GM12878 (cell line): ENCODE results near the gene HORMAD1. TPM values are rescaled to one million over a fixed set of nuclear protein-coding genes. Genes with fewer than 3 reads are reported as not detected.

ENCODE experiments used
- ATAC-seq: fragments of 200-7000 bp; cut with Tn5 transposase; 3 replicates; pipeline ENCODE4 v1.9.1; 2020; ENCODE audit warnings: mild to moderate bottlenecking, moderate library complexity
- BruUV-seq: library from RNA; stranded (reverse); fragments of 400-500 nt; replicated peaks from 2 replicates; lab custom pipeline; 2021; lab: Mats Ljungman, UMichigan
- CTCF ChIA-PET: fragments of 300-600 bp; sonication (Branson Sonifier 250); formaldehyde crosslinking; extraction: SDS; loops from one replicate; lab custom pipeline; 2021; ENCODE audit warnings: inconsistent platforms; lab: Yijun Ruan, JAX
- POLR2A ChIA-PET: fragments of 350-600 bp; formaldehyde crosslinking; extraction: SDS; loops from one replicate; lab custom pipeline; 2021; ENCODE audit warnings: inconsistent platforms; lab: Charles Lee
- RAD21 ChIA-PET: fragments of 300-600 bp; sonication (Branson Sonifier 250); formaldehyde crosslinking; loops from one replicate; lab custom pipeline; 2023; ENCODE audit warnings: antibody characterized with exemption; ENCODE audit not compliant: unreplicated experiment; lab: Charles Lee
- SMC1A ChIA-PET: fragments of 300-600 bp; sonication (Branson Sonifier 250); formaldehyde crosslinking; loops from one replicate; lab custom pipeline; 2023; ENCODE audit not compliant: unreplicated experiment, uncharacterized antibody; lab: Charles Lee
- DNase-seq: peaks from one replicate; pipeline ENCODE4 v3.0.0-alpha.2; 2011; ENCODE audit warnings: low read depth, low spot score
- FAIRE-seq: peaks from 3 replicates; lab custom pipeline; 2011; peaks lifted over from hg19 to GRCh38; lab: Jason Lieb, UNC
- H2AFZ ChIP-seq: 2 replicates; pipeline ENCODE4 v1.6.0; 2011; ENCODE audit warnings: low read depth, low read length, control low read depth; ENCODE audit not compliant: control insufficient read depth
- H3K27ac ChIP-seq: 2 replicates; pipeline ENCODE4 v1.5.1; 2011; ENCODE audit warnings: control low read depth; ENCODE audit not compliant: control insufficient read depth, insufficient read depth
- H3K27me3 ChIP-seq, 2 experiments: replicated peaks in 1 of 2; 2 replicates each; pipeline versions ENCODE4 v1.6.0 to v1.6.1; 2011; ENCODE audit warnings: low read length in 1 of 2; ENCODE audit not compliant: control insufficient read depth in 2 of 2, insufficient read depth in 2 of 2
- H3K36me3 ChIP-seq, 2 experiments: 2 replicates each; pipeline ENCODE4 v1.5.1; 2011; ENCODE audit warnings: low read length in 1 of 2; ENCODE audit not compliant: control insufficient read depth in 2 of 2, insufficient read depth in 2 of 2
- H3K4me1 ChIP-seq: 2 replicates; pipeline ENCODE4 v1.6.1; 2011; ENCODE audit warnings: mild to moderate bottlenecking, low read length, moderate library complexity, mixed read lengths; ENCODE audit not compliant: control insufficient read depth, insufficient read depth
- H3K4me2 ChIP-seq: 2 replicates; pipeline ENCODE4 v1.6.0; 2011; ENCODE audit warnings: control low read depth; ENCODE audit not compliant: control insufficient read depth, insufficient read depth
- H3K4me3 ChIP-seq: fragments of 200-600 bp; sonication (generic); 2 replicates; pipeline ENCODE4 v1.5.1; 2016
- H3K79me2 ChIP-seq: 2 replicates; pipeline ENCODE4 v1.6.0; 2011; ENCODE audit warnings: low read length; ENCODE audit not compliant: control insufficient read depth, insufficient read depth
- H3K9ac ChIP-seq: 2 replicates; pipeline ENCODE4 v1.8.0; 2011; ENCODE audit warnings: low read length, control low read depth, mixed read lengths; ENCODE audit not compliant: control insufficient read depth, insufficient read depth
- H3K9me3 ChIP-seq: replicated peaks from 3 replicates; pipeline ENCODE4 v1.5.1; 2011; ENCODE audit warnings: mild to moderate bottlenecking, low read length; ENCODE audit not compliant: control insufficient read depth, insufficient read depth
- H4K20me1 ChIP-seq: 2 replicates; pipeline ENCODE4 v1.6.0; 2011; ENCODE audit not compliant: control insufficient read depth, insufficient read depth
- CBX5 ChIP-seq: sonication (generic); IDR thresholded peaks from 2 replicates; pipeline ENCODE4 v1.6.1; 2016; ENCODE audit warnings: low read depth, moderate library complexity, mild to moderate bottlenecking, inconsistent platforms
- JUND ChIP-seq: IDR thresholded peaks from 2 replicates; pipeline ENCODE4 v1.6.1; 2012; ENCODE audit warnings: low read depth, mild to moderate bottlenecking, low read length, improper control_type of control experiment, moderate library complexity
- PAX5 ChIP-seq: IDR thresholded peaks from 2 replicates; pipeline ENCODE4 v1.6.1; 2011; ENCODE audit warnings: low read depth, low read length, borderline replicate concordance
- PRDM15 ChIP-seq: fragments of 450-650 bp; formaldehyde crosslinking; IDR thresholded peaks from 2 replicates; pipeline ENCODE4 v1.4.0; 2020; ENCODE audit warnings: mild to moderate bottlenecking, moderate library complexity
- RBBP5 ChIP-seq: fragments of 200-600 bp; sonication (generic); conservative IDR thresholded peaks from 2 replicates; pipeline ENCODE4 v1.6.1; 2016
- RFX5 ChIP-seq: IDR thresholded peaks from 2 replicates; pipeline ENCODE4 v1.6.1; 2011; ENCODE audit warnings: low read depth, low read length, improper control_type of control experiment
- SRF ChIP-seq, 2 experiments: IDR thresholded peaks; 2 replicates each; pipeline ENCODE4 v1.6.1; 2011; ENCODE audit warnings: low read depth in 2 of 2, low read length in 2 of 2, mild to moderate bottlenecking in 1 of 2, moderate library complexity in 1 of 2
- SUZ12 ChIP-seq: fragments of 200-600 bp; sonication (generic); IDR thresholded peaks from one replicate; pipeline ENCODE4 v1.6.1; 2018; ENCODE audit warnings: antibody characterized with exemption, mild to moderate bottlenecking; ENCODE audit not compliant: unreplicated experiment
- ZNF384 ChIP-seq: IDR thresholded peaks from 2 replicates; pipeline ENCODE4 v1.6.1; 2012; ENCODE audit warnings: low read depth, mild to moderate bottlenecking, low read length, improper control_type of control experiment, borderline replicate concordance
- WGBS: methylation state at CpG from one replicate; pipeline ENCODE4 v1.1.6; 2016; ENCODE audit warnings: low lambda C conversion rate; ENCODE audit not compliant: insufficient replicate concordance, insufficient coverage; ENCODE audit errors: missing lambda C conversion rate; 5-methylcytosine and 5-hydroxymethylcytosine counted together
- in situ Hi-C: fragments of 300-500 bp; cut with MboI; formaldehyde crosslinking; loops from 9 replicates; pipeline ENCODE4 v1.14.3; 2018; ENCODE audit warnings: mixed read lengths
- intact Hi-C: fragments of 100-400 bp; cut with micrococcal nuclease; formaldehyde crosslinking; loops from one replicate; pipeline ENCODE4 v1.14.2; 2022; ENCODE audit not compliant: unreplicated experiment
- polyA plus RNA-seq, 11 experiments: library from polyadenylated mRNA; depleted of rRNA in 4 of 11; unstranded in 6 of 11; stranded (reverse) in 5 of 11; fragments of >200 nt; fragmentation: Nextera tagmentation in 4 of 11; fragmentation: Illumina TruSeq in 1 of 11; extraction: Ambion mirVana in 4 of 11; extraction: Trizol in 1 of 11; gene quantifications; 1 replicate in 1 of 11; 2 replicates in 10 of 11; pipeline versions ENCODE4 v1.2.1 to v1.2.3, GENCODE V29; 2011 to 2016; ENCODE audit warnings: inconsistent platforms in 2 of 11, missing spikeins in 2 of 11, low read depth in 1 of 11
- total RNA-seq, 4 experiments: library from RNA; depleted of rRNA in 3 of 4; stranded (reverse); fragments of >200 nt in 3 of 4; fragmentation: Illumina TruSeq in 1 of 4; extraction: Trizol in 1 of 4; gene quantifications; 2 replicates each; pipeline versions ENCODE4 v1.2.1 to v1.2.3, GENCODE V29; 2013 to 2021
- TF ChIP-seq, protein P1 (sequence below): IDR thresholded peaks from 2 replicates; pipeline ENCODE4 v1.6.1; 2012; ENCODE audit warnings: low read depth, low read length, improper control_type of control experiment
- TF ChIP-seq, protein P2 (sequence below): IDR thresholded peaks from 2 replicates; pipeline ENCODE4 v1.6.1; 2012; ENCODE audit warnings: low read length, inconsistent platforms
- TF ChIP-seq, protein P3 (sequence below): fragments of 450-650 bp; IDR thresholded peaks from 2 replicates; pipeline ENCODE4 v1.6.1; 2017; ENCODE audit warnings: low read depth, mild to moderate bottlenecking, moderate library complexity
- TF ChIP-seq, protein P4 (sequence below): IDR thresholded peaks from 2 replicates; pipeline ENCODE4 v1.6.1; 2011; ENCODE audit warnings: borderline replicate concordance, low read depth, mild to moderate bottlenecking, moderate library complexity, low read length; ENCODE audit not compliant: insufficient read depth, poor library complexity, severe bottlenecking

HORMAD1 gene
- total and polyA plus RNA-seq, 10 of the 15 experiments (the other 5 are each of a cell fraction or from before 2014, with no cell fraction given), result 0.08 to 0.22 (median 0.20) TPM; not detected in 6

DNA sequence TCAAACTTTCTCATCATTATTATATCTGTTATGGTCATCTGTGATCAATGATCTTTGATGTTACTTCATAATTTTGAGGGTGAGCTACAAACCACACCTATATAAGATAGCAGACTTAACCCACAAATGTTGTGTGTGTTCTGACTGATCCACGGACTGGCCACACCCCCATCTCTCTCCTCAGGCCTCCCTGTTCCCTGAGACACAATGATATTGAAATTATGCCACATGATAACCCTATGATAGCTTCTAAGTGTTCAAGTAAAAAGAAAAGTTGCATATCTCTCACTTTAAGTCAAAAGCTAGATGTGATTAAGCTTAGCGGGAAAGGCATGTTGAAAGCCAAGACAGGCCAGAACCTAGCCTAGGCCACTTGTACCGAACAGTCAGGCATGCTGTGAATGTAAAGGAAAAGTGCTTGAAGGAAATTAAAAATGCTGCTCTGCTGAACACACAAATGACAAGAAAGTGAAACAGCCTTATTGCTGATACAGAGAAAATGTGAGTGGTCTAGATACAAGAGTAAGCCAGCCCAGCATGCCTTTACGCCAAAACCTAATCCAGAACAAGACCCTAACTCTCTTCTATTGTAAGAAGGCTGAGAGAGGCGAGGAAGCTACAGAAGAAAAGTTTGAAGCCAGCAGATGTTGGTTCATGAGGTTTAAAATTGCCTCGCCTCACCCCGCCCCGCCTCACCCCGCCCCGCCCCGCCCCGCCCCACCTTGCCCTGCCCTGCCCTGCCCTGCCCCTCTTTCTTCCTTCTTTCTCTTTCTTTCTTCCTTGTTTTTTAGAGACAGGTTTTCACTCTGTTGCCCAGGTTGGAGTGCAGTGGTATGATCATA, 28.4 kb upstream of the HORMAD1 start:
- no TSS peak for BruUV-seq
- Histone ChIP-seq H3K79me2 (no peaks in the 10 kb centered on the region), H3K4me3 (no peak overlapping the region), H3K36me3 (peaks cover 7 to 26% of the 10 kb centered on the region in 2 experiments), H2AFZ (no peak overlapping the region), H3K4me2 (no peak overlapping the region), H3K4me1 (no peaks in the 10 kb centered on the region), H3K27ac (no peak overlapping the region), H3K9ac (no peak overlapping the region), H4K20me1 (no peaks in the 10 kb centered on the region), H3K27me3 (no peaks in the 10 kb centered on the region), H3K9me3 (no peaks in the 10 kb centered on the region)
- no peak for FAIRE-seq
- RAD21 ChIA-PET, result no interaction called here
- CTCF ChIA-PET, result interaction anchor here (0.8 to 1.4 kb wide), 3 partner anchors 9 to 188 kb away, joined by 3 read pairs; no protein-coding TSS in a partner anchor
- SMC1A ChIA-PET, result interaction anchor here (0.7 to 1.6 kb wide), 5 partner anchors 11 to 189 kb away, joined by 3 to 5 read pairs (median 3); partner anchors contain the start of gene GOLPH3L
- in situ Hi-C loops (no loop called here), intact Hi-C loops (no loop called here)
- DNase-seq, result no peak
- POLR2A ChIA-PET, result interaction anchor here (0.5 to 1.5 kb wide), 3 partner anchors 29 to 64 kb away, joined by 3 to 4 read pairs (median 3); partner anchors contain the start of gene HORMAD1
- ATAC-seq, result no peak
- 94% methylated on average over 8 of the region's 12 CpGs for WGBS
- TF ChIP-seq CBX5 (no peak), ZNF384 (no peak), SRF (IDR thresholded peaks at IDR 0.05; ENCODE audit: low read depth in 2 of 2, low read length in 2 of 2) (no peak), PAX5 (no peak), PRDM15 (CRISPR knock-in tag) (no peak), SUZ12 (no peak), RBBP5 (no peak), RFX5 (no peak), JUND (no peak)
- TF ChIP-seq, protein P1, sequence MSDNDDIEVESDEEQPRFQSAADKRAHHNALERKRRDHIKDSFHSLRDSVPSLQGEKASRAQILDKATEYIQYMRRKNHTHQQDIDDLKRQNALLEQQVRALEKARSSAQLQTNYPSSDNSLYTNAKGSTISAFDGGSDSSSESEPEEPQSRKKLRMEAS, result no peak
- TF ChIP-seq, protein P2, sequence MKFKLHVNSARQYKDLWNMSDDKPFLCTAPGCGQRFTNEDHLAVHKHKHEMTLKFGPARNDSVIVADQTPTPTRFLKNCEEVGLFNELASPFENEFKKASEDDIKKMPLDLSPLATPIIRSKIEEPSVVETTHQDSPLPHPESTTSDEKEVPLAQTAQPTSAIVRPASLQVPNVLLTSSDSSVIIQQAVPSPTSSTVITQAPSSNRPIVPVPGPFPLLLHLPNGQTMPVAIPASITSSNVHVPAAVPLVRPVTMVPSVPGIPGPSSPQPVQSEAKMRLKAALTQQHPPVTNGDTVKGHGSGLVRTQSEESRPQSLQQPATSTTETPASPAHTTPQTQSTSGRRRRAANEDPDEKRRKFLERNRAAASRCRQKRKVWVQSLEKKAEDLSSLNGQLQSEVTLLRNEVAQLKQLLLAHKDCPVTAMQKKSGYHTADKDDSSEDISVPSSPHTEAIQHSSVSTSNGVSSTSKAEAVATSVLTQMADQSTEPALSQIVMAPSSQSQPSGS, result no peak
- TF ChIP-seq, protein P3, sequence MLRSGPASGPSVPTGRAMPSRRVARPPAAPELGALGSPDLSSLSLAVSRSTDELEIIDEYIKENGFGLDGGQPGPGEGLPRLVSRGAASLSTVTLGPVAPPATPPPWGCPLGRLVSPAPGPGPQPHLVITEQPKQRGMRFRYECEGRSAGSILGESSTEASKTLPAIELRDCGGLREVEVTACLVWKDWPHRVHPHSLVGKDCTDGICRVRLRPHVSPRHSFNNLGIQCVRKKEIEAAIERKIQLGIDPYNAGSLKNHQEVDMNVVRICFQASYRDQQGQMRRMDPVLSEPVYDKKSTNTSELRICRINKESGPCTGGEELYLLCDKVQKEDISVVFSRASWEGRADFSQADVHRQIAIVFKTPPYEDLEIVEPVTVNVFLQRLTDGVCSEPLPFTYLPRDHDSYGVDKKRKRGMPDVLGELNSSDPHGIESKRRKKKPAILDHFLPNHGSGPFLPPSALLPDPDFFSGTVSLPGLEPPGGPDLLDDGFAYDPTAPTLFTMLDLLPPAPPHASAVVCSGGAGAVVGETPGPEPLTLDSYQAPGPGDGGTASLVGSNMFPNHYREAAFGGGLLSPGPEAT, result no peak
- TF ChIP-seq, protein P4, sequence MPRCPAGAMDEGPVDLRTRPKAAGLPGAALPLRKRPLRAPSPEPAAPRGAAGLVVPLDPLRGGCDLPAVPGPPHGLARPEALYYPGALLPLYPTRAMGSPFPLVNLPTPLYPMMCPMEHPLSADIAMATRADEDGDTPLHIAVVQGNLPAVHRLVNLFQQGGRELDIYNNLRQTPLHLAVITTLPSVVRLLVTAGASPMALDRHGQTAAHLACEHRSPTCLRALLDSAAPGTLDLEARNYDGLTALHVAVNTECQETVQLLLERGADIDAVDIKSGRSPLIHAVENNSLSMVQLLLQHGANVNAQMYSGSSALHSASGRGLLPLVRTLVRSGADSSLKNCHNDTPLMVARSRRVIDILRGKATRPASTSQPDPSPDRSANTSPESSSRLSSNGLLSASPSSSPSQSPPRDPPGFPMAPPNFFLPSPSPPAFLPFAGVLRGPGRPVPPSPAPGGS, result no peak
